ENCODE results near the gene NPEPL1. TPM values are rescaled to one million over a fixed set of nuclear protein-coding genes. Genes with fewer than 3 reads are reported as not detected.
"Not testable (repeated sequence)": the region's sequence is repeated elsewhere in the genome, so short reads cannot be mapped to it uniquely, and the experiment has no call there.

NPEPL1 gene
- polyA plus RNA-seq, 12 donors = 29.9 to 52.4 (median 38.1) TPM; not detected in 1

- DNase-seq = peak; percentile 67
Measured at GRCh38 chr20:58756450-58756775, 63.8 kb downstream of the NPEPL1 start.

GRCh38 chr20:58757647-58758046, 65.0 kb downstream of the NPEPL1 start:
- not testable (repeated sequence) for DNase-seq

GRCh38 chr20:58759947-58760346, 67.3 kb downstream of the NPEPL1 start:
- no peak for DNase-seq

- no peak for DNase-seq
Measured at GRCh38 chr20:58760856-58761255, 68.3 kb downstream of the NPEPL1 start.

GRCh38 chr20:58762120-58762519, 69.5 kb downstream of the NPEPL1 start:
- no peak for DNase-seq

- DNase-seq = no peak
Measured at GRCh38 chr20:58763076-58763475, 70.5 kb downstream of the NPEPL1 start.

Other genes with a start within 250 kb of the NPEPL1 start
- 10 to 100 TPM in 2 of 12 donors, 1 to 10 TPM in 8, not detected in 2; 3.7 to 10.6 (median 6.8) TPM for gene APCDD1L, start 177.4 kb upstream of the NPEPL1 start, polyA plus RNA-seq (ENCODE audit: insufficient read length in 12 of 12)
- gene STX16, start 41.5 kb upstream of the NPEPL1 start, polyA plus RNA-seq (ENCODE audit: insufficient read length in 12 of 12) = 10 to 100 TPM in 11 of 12 donors, not detected in 1; 40.5 to 88.0 (median 66.6) TPM
- gene GNAS-AS1, start 158.1 kb downstream of the NPEPL1 start, polyA plus RNA-seq (ENCODE audit: insufficient read length in 12 of 12) = 1 to 10 TPM in 10 of 12 donors, not detected in 2; 1.2 to 4.0 (median 2.2) TPM
- 1,000 to 10,000 TPM; 1,830 to 3,969 (median 3,341) TPM for gene GNAS, start 159.9 kb downstream of the NPEPL1 start, polyA plus RNA-seq (ENCODE audit: insufficient read length in 12 of 12)

Data from muscle of arm (tissue), 12 donors.